Measurements from ENCODE around the gene PSMG2.

PSMG2 gene

GRCh38 chr18:12769644-12770440 is 67.0 kb downstream of the PSMG2 start:
- Histone ChIP-seq H3K9me2 (ENCODE audit: low read depth, low read length) (no peaks in the 10 kb centered on the region), H3K9me3 (ENCODE audit: low read length) (no peaks in the 10 kb centered on the region), H3K27ac (ENCODE audit: low read depth, low read length, poor library complexity, severe bottlenecking) (no peak overlapping the region), H3K4me2 (ENCODE audit: low read length) (no peak overlapping the region), H3K36me3 (ENCODE audit: insufficient read depth, low read length) (no peaks in the 10 kb centered on the region), H3F3A (ENCODE audit: insufficient read depth, low read length) (no peaks in the 10 kb centered on the region), H3K4me3 (ENCODE audit: low read depth, low read length, poor library complexity, severe bottlenecking) (no peak overlapping the region), H4K20me1 (ENCODE audit: insufficient read depth, low read length) (no peaks in the 10 kb centered on the region), H3K79me2 (ENCODE audit: insufficient read depth, low read length) (no peaks in the 10 kb centered on the region), H2AFZ (ENCODE audit: low read length) (no peak overlapping the region), H3K27me3 (ENCODE audit: insufficient read depth, low read length) (peaks cover 6% of the 10 kb centered on the region; the same call in 1 of the 2 replicates), H3K9ac (ENCODE audit: low read length) (no peak overlapping the region), H3K4me1 (ENCODE audit: insufficient read depth, low read length, severe bottlenecking) (no peaks in the 10 kb centered on the region)
- TF ChIP-seq CTCF (IDR thresholded peaks at IDR 0.05; ENCODE audit: low read length) (no peak), EZH2 (IDR thresholded peaks at IDR 0.05; ENCODE audit: borderline replicate concordance, low read length) (no peak)

GRCh38 chr18:12770469-12771219 is 67.8 kb downstream of the PSMG2 start:
- Histone ChIP-seq H3F3A (ENCODE audit: insufficient read depth, low read length) (no peaks in the 10 kb centered on the region), H3K36me3 (ENCODE audit: insufficient read depth, low read length) (no peaks in the 10 kb centered on the region), H2AFZ (ENCODE audit: low read length) (no peak overlapping the region), H4K20me1 (ENCODE audit: insufficient read depth, low read length) (no peaks in the 10 kb centered on the region), H3K27ac (ENCODE audit: low read depth, low read length, poor library complexity, severe bottlenecking) (no peak overlapping the region), H3K4me3 (ENCODE audit: low read depth, low read length, poor library complexity, severe bottlenecking) (no peak overlapping the region), H3K79me2 (ENCODE audit: insufficient read depth, low read length) (no peaks in the 10 kb centered on the region), H3K9ac (ENCODE audit: low read length) (no peak overlapping the region), H3K9me2 (ENCODE audit: low read depth, low read length) (no peaks in the 10 kb centered on the region), H3K4me1 (ENCODE audit: insufficient read depth, low read length, severe bottlenecking) (no peaks in the 10 kb centered on the region), H3K27me3 (ENCODE audit: insufficient read depth, low read length) (peaks cover 6% of the 10 kb centered on the region; the same call in 1 of the 2 replicates), H3K4me2 (ENCODE audit: low read length) (no peak overlapping the region), H3K9me3 (ENCODE audit: low read length) (no peaks in the 10 kb centered on the region)
- TF ChIP-seq CTCF (IDR thresholded peaks at IDR 0.05; ENCODE audit: low read length) (no peak), EZH2 (IDR thresholded peaks at IDR 0.05; ENCODE audit: borderline replicate concordance, low read length) (no peak)

GRCh38 chr18:12772111-12772510 is 69.3 kb downstream of the PSMG2 start:
- Histone ChIP-seq H3K4me3 (ENCODE audit: low read depth, low read length, poor library complexity, severe bottlenecking) (no peak overlapping the region), H3K36me3 (ENCODE audit: insufficient read depth, low read length) (no peaks in the 10 kb centered on the region), H3K79me2 (ENCODE audit: insufficient read depth, low read length) (no peaks in the 10 kb centered on the region), H3K27me3 (ENCODE audit: insufficient read depth, low read length) (peaks cover 6% of the 10 kb centered on the region; the same call in 1 of the 2 replicates), H4K20me1 (ENCODE audit: insufficient read depth, low read length) (no peaks in the 10 kb centered on the region), H2AFZ (ENCODE audit: low read length) (no peak overlapping the region), H3K9ac (ENCODE audit: low read length) (no peak overlapping the region), H3K4me1 (ENCODE audit: insufficient read depth, low read length, severe bottlenecking) (no peaks in the 10 kb centered on the region), H3K4me2 (ENCODE audit: low read length) (no peak overlapping the region), H3K9me3 (ENCODE audit: low read length) (no peaks in the 10 kb centered on the region), H3F3A (ENCODE audit: insufficient read depth, low read length) (no peaks in the 10 kb centered on the region), H3K9me2 (ENCODE audit: low read depth, low read length) (no peaks in the 10 kb centered on the region), H3K27ac (ENCODE audit: low read depth, low read length, poor library complexity, severe bottlenecking) (no peak overlapping the region)
- TF ChIP-seq CTCF (IDR thresholded peaks at IDR 0.05; ENCODE audit: low read length) = no peak
- TF ChIP-seq EZH2 (IDR thresholded peaks at IDR 0.05; ENCODE audit: borderline replicate concordance, low read length) = no peak

Data from OCI-LY1 (cell line).